HL-60 (cell line): ENCODE results near the gene ADAM19.

Experiments used
- DNase-seq, 2 experiments: peaks; one replicate each; pipeline ENCODE4 v3.0.0-alpha.2; 2010 to 2020; ENCODE audit warnings: low read depth in 1 of 2, low spot score in 1 of 2
- H3K27ac ChIP-seq: fragments of 250-450 bp; sonication (Bioruptor Pico); replicated peaks from 2 replicates; pipeline ENCODE4 v1.5.1; 2020; ENCODE audit warnings: mild to moderate bottlenecking, moderate library complexity
- H3K27me3 ChIP-seq: fragments of 250-450 bp; sonication (Bioruptor Pico); 2 replicates; pipeline ENCODE4 v1.5.1; 2021; ENCODE audit warnings: mild to moderate bottlenecking, moderate library complexity; ENCODE audit not compliant: insufficient read depth, poor library complexity, severe bottlenecking
- H3K4me3 ChIP-seq: replicated peaks from 2 replicates; pipeline ENCODE4 v1.5.1; 2011; ENCODE audit warnings: mild to moderate bottlenecking, control low read depth, low read length; ENCODE audit not compliant: insufficient read depth
- GABPA ChIP-seq: IDR thresholded peaks from 2 replicates; pipeline ENCODE4 v1.6.1; 2012; ENCODE audit warnings: low read depth
- POLR2AphosphoS5 ChIP-seq: IDR thresholded peaks from 2 replicates; pipeline ENCODE4 v1.6.1; 2012; ENCODE audit warnings: low read depth
- SPI1 ChIP-seq: IDR thresholded peaks from 2 replicates; pipeline ENCODE4 v1.6.1; 2012; ENCODE audit warnings: low read depth, mild to moderate bottlenecking, borderline replicate concordance
- TF ChIP-seq, protein P1 (sequence below): IDR thresholded peaks from 2 replicates; pipeline ENCODE4 v1.6.1; 2012; ENCODE audit warnings: low read depth; ENCODE audit not compliant: insufficient replicate concordance
- TF ChIP-seq, protein P2 (sequence below): IDR thresholded peaks from one replicate; pipeline ENCODE4 v1.5.1; 2011; ENCODE audit warnings: low read length, control low read depth, inconsistent platforms; ENCODE audit not compliant: insufficient read depth

ADAM19 gene

GRCh38 chr5:157594257-157594656 lies 18.7 kb upstream of the ADAM19 start:
- no peak for DNase-seq
- no peak overlapping the region for H3K4me3 ChIP-seq
- no peak overlapping the region for H3K27ac ChIP-seq
- TF ChIP-seq, protein P1, sequence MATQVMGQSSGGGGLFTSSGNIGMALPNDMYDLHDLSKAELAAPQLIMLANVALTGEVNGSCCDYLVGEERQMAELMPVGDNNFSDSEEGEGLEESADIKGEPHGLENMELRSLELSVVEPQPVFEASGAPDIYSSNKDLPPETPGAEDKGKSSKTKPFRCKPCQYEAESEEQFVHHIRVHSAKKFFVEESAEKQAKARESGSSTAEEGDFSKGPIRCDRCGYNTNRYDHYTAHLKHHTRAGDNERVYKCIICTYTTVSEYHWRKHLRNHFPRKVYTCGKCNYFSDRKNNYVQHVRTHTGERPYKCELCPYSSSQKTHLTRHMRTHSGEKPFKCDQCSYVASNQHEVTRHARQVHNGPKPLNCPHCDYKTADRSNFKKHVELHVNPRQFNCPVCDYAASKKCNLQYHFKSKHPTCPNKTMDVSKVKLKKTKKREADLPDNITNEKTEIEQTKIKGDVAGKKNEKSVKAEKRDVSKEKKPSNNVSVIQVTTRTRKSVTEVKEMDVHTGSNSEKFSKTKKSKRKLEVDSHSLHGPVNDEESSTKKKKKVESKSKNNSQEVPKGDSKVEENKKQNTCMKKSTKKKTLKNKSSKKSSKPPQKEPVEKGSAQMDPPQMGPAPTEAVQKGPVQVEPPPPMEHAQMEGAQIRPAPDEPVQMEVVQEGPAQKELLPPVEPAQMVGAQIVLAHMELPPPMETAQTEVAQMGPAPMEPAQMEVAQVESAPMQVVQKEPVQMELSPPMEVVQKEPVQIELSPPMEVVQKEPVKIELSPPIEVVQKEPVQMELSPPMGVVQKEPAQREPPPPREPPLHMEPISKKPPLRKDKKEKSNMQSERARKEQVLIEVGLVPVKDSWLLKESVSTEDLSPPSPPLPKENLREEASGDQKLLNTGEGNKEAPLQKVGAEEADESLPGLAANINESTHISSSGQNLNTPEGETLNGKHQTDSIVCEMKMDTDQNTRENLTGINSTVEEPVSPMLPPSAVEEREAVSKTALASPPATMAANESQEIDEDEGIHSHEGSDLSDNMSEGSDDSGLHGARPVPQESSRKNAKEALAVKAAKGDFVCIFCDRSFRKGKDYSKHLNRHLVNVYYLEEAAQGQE, result no peak
- TF ChIP-seq SPI1 (no peak), GABPA (no peak), POLR2AphosphoS5 (no peak)
- TF ChIP-seq, protein P2, sequence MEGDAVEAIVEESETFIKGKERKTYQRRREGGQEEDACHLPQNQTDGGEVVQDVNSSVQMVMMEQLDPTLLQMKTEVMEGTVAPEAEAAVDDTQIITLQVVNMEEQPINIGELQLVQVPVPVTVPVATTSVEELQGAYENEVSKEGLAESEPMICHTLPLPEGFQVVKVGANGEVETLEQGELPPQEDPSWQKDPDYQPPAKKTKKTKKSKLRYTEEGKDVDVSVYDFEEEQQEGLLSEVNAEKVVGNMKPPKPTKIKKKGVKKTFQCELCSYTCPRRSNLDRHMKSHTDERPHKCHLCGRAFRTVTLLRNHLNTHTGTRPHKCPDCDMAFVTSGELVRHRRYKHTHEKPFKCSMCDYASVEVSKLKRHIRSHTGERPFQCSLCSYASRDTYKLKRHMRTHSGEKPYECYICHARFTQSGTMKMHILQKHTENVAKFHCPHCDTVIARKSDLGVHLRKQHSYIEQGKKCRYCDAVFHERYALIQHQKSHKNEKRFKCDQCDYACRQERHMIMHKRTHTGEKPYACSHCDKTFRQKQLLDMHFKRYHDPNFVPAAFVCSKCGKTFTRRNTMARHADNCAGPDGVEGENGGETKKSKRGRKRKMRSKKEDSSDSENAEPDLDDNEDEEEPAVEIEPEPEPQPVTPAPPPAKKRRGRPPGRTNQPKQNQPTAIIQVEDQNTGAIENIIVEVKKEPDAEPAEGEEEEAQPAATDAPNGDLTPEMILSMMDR, result no peak
- H3K27me3 ChIP-seq, result peaks cover 2% of the 10 kb centered on the region

GRCh38 chr5:157593052-157593757 lies 17.6 kb upstream of the ADAM19 start:
- no peak overlapping the region for H3K27ac ChIP-seq
- H3K27me3 ChIP-seq, result peaks cover 2% of the 10 kb centered on the region
- no peak for DNase-seq
- no peak for TF ChIP-seq GABPA
- TF ChIP-seq, protein P2, result no peak
- TF ChIP-seq, protein P1, result no peak
- TF ChIP-seq POLR2AphosphoS5, result no peak
- TF ChIP-seq SPI1, result no peak
- H3K4me3 ChIP-seq, result no peak overlapping the region

DNA sequence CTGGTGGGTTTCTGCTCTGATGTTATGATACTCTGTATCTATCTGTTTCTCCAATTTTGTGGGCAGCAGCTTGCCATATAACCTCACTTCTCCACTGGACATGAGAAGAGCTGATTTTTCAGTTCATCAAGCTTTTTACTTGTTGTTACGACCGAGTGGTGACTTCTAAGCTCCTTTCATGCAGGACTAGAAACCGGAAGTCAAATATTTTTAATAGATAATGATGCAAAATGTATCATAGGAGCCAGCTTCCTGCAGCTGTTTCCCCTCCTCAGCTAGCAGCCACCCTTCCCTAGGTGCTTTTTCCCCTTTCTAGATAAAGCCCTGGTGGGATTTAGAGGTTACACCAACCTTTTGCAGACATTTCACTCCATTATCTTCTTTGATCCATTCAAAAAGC lies 17.0 kb upstream of the ADAM19 start:
- Histone ChIP-seq H3K27ac (no peak overlapping the region), H3K4me3 (no peak overlapping the region), H3K27me3 (peaks cover 2% of the 10 kb centered on the region)
- no peak for TF ChIP-seq SPI1
- TF ChIP-seq, protein P2, result no peak
- no peak for TF ChIP-seq GABPA
- no peak for DNase-seq

- H3K27ac ChIP-seq, result no peak overlapping the region
- DNase-seq, result no peak
- no peak overlapping the region for H3K4me3 ChIP-seq
- H3K27me3 ChIP-seq, result peaks cover 2% of the 10 kb centered on the region
- no peak for TF ChIP-seq SPI1
- TF ChIP-seq GABPA, result no peak
- TF ChIP-seq, protein P1, result no peak
- no peak for TF ChIP-seq POLR2AphosphoS5
- TF ChIP-seq, protein P2, result no peak
Measured at GRCh38 chr5:157590478-157590877, 14.9 kb upstream of the ADAM19 start.
